ENCODE data around the gene HFE. TPM values are rescaled to one million over a fixed set of nuclear protein-coding genes. Genes with fewer than 3 reads are reported as not detected.

HFE gene
- total RNA-seq, 1 donor from 2014 or later, result 4.6 TPM

DNA sequence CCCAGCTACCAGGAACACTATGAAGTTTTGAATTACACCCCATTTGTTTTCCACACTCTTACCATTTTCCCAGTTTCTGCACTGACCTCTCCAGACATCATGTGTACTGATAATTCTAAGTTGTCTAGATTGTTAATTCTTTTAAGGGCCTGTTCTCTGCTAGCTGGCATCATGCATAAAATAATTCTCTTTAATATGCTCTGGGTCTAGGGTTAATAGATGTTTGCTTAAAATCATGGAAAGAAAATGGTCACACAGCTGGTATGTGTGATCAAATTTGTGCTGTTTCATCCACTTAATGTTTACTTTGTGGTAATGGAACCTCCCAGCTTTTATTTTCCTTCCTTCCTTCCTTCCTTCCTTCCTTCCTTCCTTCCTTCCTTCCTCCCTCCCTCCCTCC is 49.1 kb downstream of the HFE start:
- no peak for DNase-seq

DNA sequence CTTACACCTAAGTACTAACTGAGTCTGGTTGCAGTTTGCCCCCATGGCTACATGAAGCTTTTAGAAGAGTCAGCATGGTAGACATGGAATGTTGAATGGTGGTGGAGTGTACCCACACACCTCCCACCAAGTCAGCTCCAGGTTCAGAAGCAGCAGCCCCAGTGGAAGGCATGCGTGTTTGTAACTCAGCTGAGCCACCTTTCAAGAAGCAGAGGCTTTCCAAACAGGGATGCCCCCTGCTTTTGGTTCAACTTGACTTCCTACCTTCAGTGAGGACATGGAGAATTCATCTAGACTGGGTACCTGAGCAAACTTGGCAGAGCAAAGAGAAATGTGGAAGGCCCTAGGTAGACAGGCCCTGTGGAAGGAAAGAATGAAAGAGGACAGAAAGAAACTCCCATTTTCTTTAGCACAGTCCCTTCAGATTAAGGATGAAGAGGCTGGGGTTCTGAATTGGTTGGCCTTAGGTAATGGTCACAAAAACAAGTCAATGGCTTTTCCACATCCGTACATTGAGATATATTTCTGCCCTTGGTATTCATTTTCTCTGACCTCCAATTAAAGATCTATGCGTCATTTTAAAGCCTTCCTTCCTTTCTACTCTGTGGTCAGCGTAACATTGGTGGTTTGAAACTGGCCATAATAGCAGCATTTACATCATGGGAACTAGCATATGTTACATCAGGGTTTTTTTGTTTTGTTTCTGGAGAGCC is 53.2 kb downstream of the HFE start:
- DNase-seq, result no peak

DNA sequence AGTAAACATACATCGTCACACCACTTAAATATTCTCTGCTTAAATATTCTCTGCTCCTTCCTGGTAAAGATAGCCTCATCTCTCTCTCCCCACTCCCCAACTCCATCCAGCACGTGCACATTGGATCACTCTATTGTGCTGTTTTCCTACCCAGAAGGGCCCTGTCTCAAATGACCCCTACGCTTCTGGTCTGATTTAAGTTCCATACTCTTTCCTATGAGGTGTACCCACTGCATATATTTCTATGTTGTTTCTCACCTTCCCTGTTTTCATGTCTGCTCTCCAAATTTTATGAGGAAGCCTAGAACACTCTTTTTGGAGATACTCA is 53.7 kb downstream of the HFE start:
- no peak for DNase-seq

GRCh38 chr6:26141378-26141904 is 54.2 kb downstream of the HFE start:
- no peak for DNase-seq

DNA sequence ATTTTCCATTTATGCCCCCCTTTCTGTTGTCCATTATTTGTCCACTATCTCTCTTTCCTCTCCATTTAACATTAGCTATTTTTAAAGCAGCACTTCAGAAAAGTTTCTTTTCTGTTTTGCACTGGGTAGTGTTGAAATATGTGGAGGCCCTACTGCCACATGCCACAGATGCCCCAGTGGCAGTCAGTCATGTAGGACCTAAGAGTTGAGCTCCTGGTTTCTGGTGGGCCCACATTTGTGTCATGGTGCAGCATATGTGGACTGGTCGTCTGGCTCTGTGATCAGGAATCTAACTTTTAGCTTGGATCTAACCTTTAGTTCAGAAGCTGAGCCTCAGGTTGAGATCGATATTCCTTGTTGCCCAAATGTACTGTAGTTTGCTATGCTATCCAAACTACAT is 54.8 kb downstream of the HFE start:
- no peak for DNase-seq

Other genes with a start within 250 kb of the HFE start
- not detected for gene SLC17A3, start 213.2 kb upstream of the HFE start, total RNA-seq
- not detected for gene SLC17A2, start 156.7 kb upstream of the HFE start, total RNA-seq
- gene TRIM38, start 124.6 kb upstream of the HFE start, total RNA-seq, result 8.7 TPM